Heart left ventricle (tissue), 16 donors: ENCODE data around the gene ABCD4. TPM values are rescaled to one million over a fixed set of nuclear protein-coding genes. Genes with fewer than 3 reads are reported as not detected.

Experiments
- ATAC-seq, 4 donors: fragments of 200-7000 bp; cut with Tn5 transposase; one replicate each; pipeline ENCODE4 v1.9.1; 2020 to 2022; ENCODE audit warnings: moderate library complexity in 4 of 4, mild to moderate bottlenecking in 3 of 4, moderate number of reproducible peaks in 1 of 4
- DNase-seq, 5 donors: peaks; one replicate each; pipeline ENCODE4 v3.0.0-alpha.2; 2020
- H3K27ac ChIP-seq, 12 donors: fragments of 200-600 bp; sonication (generic) in 4 of 12; one replicate each; pipeline versions ENCODE4 v1.5.0 to v1.8.0; 2016 to 2022; ENCODE audit warnings: mild to moderate bottlenecking in 2 of 12
- H3K27me3 ChIP-seq, 9 donors: fragments of 200-600 bp; sonication (generic) in 2 of 9; one replicate each; pipeline versions ENCODE4 v1.5.1 to v1.8.0; 2016 to 2022; ENCODE audit warnings: mild to moderate bottlenecking in 3 of 9
- H3K36me3 ChIP-seq, 9 donors: fragments of 200-600 bp; sonication (generic) in 2 of 9; one replicate each; pipeline versions ENCODE4 v1.5.0 to v1.8.0; 2018 to 2022; ENCODE audit warnings: mild to moderate bottlenecking in 2 of 9
- H3K4me1 ChIP-seq, 12 donors: fragments of 200-600 bp; sonication (generic) in 4 of 12; one replicate each; pipeline versions ENCODE4 v1.5.0 to v1.8.0; 2016 to 2022; ENCODE audit warnings: mild to moderate bottlenecking in 3 of 12
- H3K4me3 ChIP-seq, 12 donors: fragments of 200-600 bp; sonication (generic) in 4 of 12; one replicate each; pipeline versions ENCODE4 v1.5.0 to v1.8.0; 2017 to 2022; ENCODE audit warnings: mild to moderate bottlenecking in 9 of 12, moderate library complexity in 4 of 12
- H3K9me3 ChIP-seq, 12 donors: fragments of 200-600 bp; sonication (generic) in 4 of 12; one replicate each; pipeline versions ENCODE4 v1.5.0 to v1.8.0; 2016 to 2022; ENCODE audit warnings: mild to moderate bottlenecking in 1 of 12
- CTCF ChIP-seq, 12 donors: fragments of 200-600 bp; sonication (generic) in 4 of 12; IDR thresholded peaks; one replicate each; pipeline versions ENCODE4 v1.5.0 to v1.8.0; 2018 to 2022; ENCODE audit warnings: antibody characterized with exemption in 12 of 12, mild to moderate bottlenecking in 5 of 12
- POLR2A ChIP-seq, 2 donors: fragments of 450-650 bp; IDR thresholded peaks; one replicate each; pipeline ENCODE4 v1.6.1; 2017; ENCODE audit warnings: antibody characterized with exemption in 2 of 2, mild to moderate bottlenecking in 2 of 2, moderate library complexity in 2 of 2
- WGBS, 4 donors: extraction: QIAGEN DNeasy Blood & Tissue Kit in 2 of 4; methylation state at CpG; one replicate each; pipeline versions ENCODE4 v1.1.5 to v1.1.7; 2013 to 2018; 5-methylcytosine and 5-hydroxymethylcytosine counted together
- intact Hi-C, 10 donors: fragments of 100-400 bp; cut with DNase I; formaldehyde crosslinking; loops; one replicate each; pipeline versions ENCODE4 v1.11.1 to v1.14.2; 2022
- polyA plus RNA-seq, 2 donors: library from polyadenylated mRNA; stranded (reverse); fragments of 200-250 nt; gene quantifications; one replicate each; pipeline ENCODE4 v1.2.3, GENCODE V29; 2013
- total RNA-seq, 9 donors: library from RNA; depleted of rRNA in 2 of 9; stranded (reverse); fragments of >200 nt in 2 of 9; fragmentation: NEBNext Ultra II Directional in 3 of 9; extraction: Animal tissue kit (Norgen Biotek cat#: 25700) in 3 of 9; gene quantifications; one replicate each; pipeline versions ENCODE4 v1.1.0 to v1.2.4, GENCODE V29; 2016 to 2023
- donor health status: ischemic (EF 13 %, LVEDD 7.1; RV severe dilation, severe dysfunction).
- donor health status: healthy with polysubstance abuse.
- donor health status: DM: no; HTN: yes; CAD: no.
- donor health status: DM: no; HTN: no; CAD: no.
- donor health status: ischemic (EF 25% LVEDD 6.9; RV normal size, moderate dysfunction).
- donor health status: ischemic (EF 25% LVEDD 5.7; RV mildly dilated, moderate dysfunction).
- donor health status: healthy.
- donor health status: DM: yes; HTN: yes; CAD: no.
- donor health status: ischemic (EF 35%, LVEDD 5.7; RV mildly dilated, moderate dysfunction).
- donor health status: nonischemic (EF 11% LVEDD 7.7; RV severe dilation, severe dysfunction).
- donor health status: DM: yes; HTN: yes; CAD: no.
- donor health status: PGD.
- donor health status: ischemic (EF 29% LVEDD 5.4; RV normal size, mild dysfunction).
- donor health status: nonischemic (EF 23%, LVEDD 6.1; RV moderate dilation, normal function).

ABCD4 gene
- total and polyA plus RNA-seq, 11 donors = 11.2 to 42.9 (median 22.3) TPM

- 82 to 89% (median 85%) methylated on average over 9 of the region's 9 CpGs for WGBS, 4 donors
- no peak for DNase-seq
- Histone ChIP-seq H3K4me3 (no peak overlapping the region), H3K4me1 (peaks cover 0 to 37% (median 12%) of the 10 kb centered on the region in 12 donors), H3K27ac (no peak overlapping the region), H3K9me3 (no peaks in the 10 kb centered on the region), H3K27me3 (no peaks in the 10 kb centered on the region), H3K36me3 (peaks cover 0 to 83% (median 76%) of the 10 kb centered on the region in 9 donors)
- ATAC-seq = no peak
- TF ChIP-seq POLR2A (IDR thresholded peaks at IDR 0.05) = no peak
- intact Hi-C loops = no loop called here
These were observed 6.7 kb downstream of the ABCD4 start for GRCh38 chr14:74296037-74296467.

GRCh38 chr14:74293606-74294005 lies 9.1 kb downstream of the ABCD4 start:
- peaks cover 0 to 14% (median 2%) of the 10 kb centered on the region in 12 donors for H3K4me1 ChIP-seq
- no peak overlapping the region for H3K27ac ChIP-seq
- no peaks in the 10 kb centered on the region for H3K27me3 ChIP-seq
- no peak overlapping the region for H3K4me3 ChIP-seq
- intact Hi-C loops = no loop called here
- TF ChIP-seq CTCF (IDR thresholded peaks at IDR 0.05) (no peak), POLR2A (IDR thresholded peaks at IDR 0.05) (no peak)
- no peaks in the 10 kb centered on the region for H3K9me3 ChIP-seq
- ATAC-seq (no peak), DNase-seq (no peak)
- WGBS, 4 donors = 66 to 98% (median 97%) methylated on average over 2 of the region's 2 CpGs
- peaks cover 0 to 96% (median 89%) of the 10 kb centered on the region in 9 donors for H3K36me3 ChIP-seq

GRCh38 chr14:74292061-74292460 lies 10.7 kb downstream of the ABCD4 start:
- DNase-seq = no peak
- TF ChIP-seq POLR2A (IDR thresholded peaks at IDR 0.05) (no peak), CTCF (IDR thresholded peaks at IDR 0.05) (no peak)
- Histone ChIP-seq H3K4me3 (no peak overlapping the region), H3K9me3 (no peaks in the 10 kb centered on the region), H3K27me3 (no peaks in the 10 kb centered on the region), H3K36me3 (peaks cover 0 to 96% (median 88%) of the 10 kb centered on the region in 9 donors), H3K27ac (no peak overlapping the region), H3K4me1 (no peaks in the 10 kb centered on the region)
- no peak for ATAC-seq
- WGBS, 4 donors = 72 to 81% (median 77%) methylated on average over 11 of the region's 11 CpGs
- intact Hi-C loops = no loop called here

- H3K27me3 ChIP-seq = no peaks in the 10 kb centered on the region
- no peak overlapping the region for H3K27ac ChIP-seq
- WGBS, 4 donors = 64 to 72% (median 67%) methylated on average over 7 of the region's 7 CpGs
- H3K9me3 ChIP-seq = no peaks in the 10 kb centered on the region
- no peaks in the 10 kb centered on the region for H3K4me1 ChIP-seq
- DNase-seq (no peak), ATAC-seq (peak in 1 of 4 donors; percentile 19)
- no peak overlapping the region for H3K4me3 ChIP-seq
- TF ChIP-seq CTCF (IDR thresholded peaks at IDR 0.05) (peak in 9 of 12 donors; percentile 12 to 48 (median 27)), POLR2A (IDR thresholded peaks at IDR 0.05) (no peak)
- peaks cover 0 to 96% (median 88%) of the 10 kb centered on the region in 9 donors for H3K36me3 ChIP-seq
- intact Hi-C loops = no loop called here
These were observed 12.3 kb downstream of the ABCD4 start for GRCh38 chr14:74290415-74290814.

GRCh38 chr14:74289801-74290200 lies 12.9 kb downstream of the ABCD4 start:
- H3K27me3 ChIP-seq = no peaks in the 10 kb centered on the region
- no peaks in the 10 kb centered on the region for H3K9me3 ChIP-seq
- ATAC-seq = no peak
- H3K36me3 ChIP-seq = peaks cover 0 to 96% (median 88%) of the 10 kb centered on the region in 9 donors
- intact Hi-C loops = no loop called here
- DNase-seq = no peak
- WGBS, 4 donors = 77 to 83% (median 81%) methylated on average over 5 of the region's 5 CpGs
- no peak overlapping the region for H3K4me3 ChIP-seq
- TF ChIP-seq CTCF (IDR thresholded peaks at IDR 0.05) (no peak), POLR2A (IDR thresholded peaks at IDR 0.05) (no peak)
- no peaks in the 10 kb centered on the region for H3K4me1 ChIP-seq
- H3K27ac ChIP-seq = no peak overlapping the region
